ENCODE data around the gene FAM193A.

GRCh38 chr4:2688281-2688680 is 151.8 kb downstream of the FAM193A start:
- TF ChIP-seq CTCF (IDR thresholded peaks at IDR 0.05; ENCODE audit: insufficient read depth, low read length) (no peak), REST (IDR thresholded peaks at IDR 0.05; ENCODE audit: insufficient replicate concordance, low read depth) (no peak), SPI1 (IDR thresholded peaks at IDR 0.05; ENCODE audit: borderline replicate concordance, low read depth) (no peak)
